ENCODE results near the gene CSMD2.

CSMD2 gene

GRCh38 chr1:33895396-33895795, 269.6 kb downstream of the CSMD2 start:
- DNase-seq = no peak

GRCh38 chr1:33893147-33893830, 271.7 kb downstream of the CSMD2 start:
- DNase-seq = no peak

GRCh38 chr1:33886496-33886895, 278.5 kb downstream of the CSMD2 start:
- DNase-seq = no peak

DNA sequence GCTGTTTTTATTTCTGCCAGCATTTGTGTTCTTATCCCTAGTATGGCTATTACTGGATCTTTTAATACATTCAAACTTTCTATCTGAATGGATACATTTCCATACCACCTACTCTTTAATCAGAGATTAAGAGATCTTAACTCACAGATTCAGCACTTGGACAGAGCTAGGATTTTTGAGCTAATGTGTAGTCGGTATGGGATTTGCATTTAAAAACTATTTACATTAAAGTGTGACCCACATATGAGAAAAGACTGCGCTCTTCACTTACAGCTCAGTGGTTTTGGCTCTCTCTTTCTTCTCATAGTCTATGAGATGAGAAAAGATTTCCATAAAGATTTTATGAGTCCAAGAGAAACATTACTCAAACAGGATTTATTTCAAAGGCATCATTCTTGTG, 284.7 kb downstream of the CSMD2 start:
- DNase-seq = no peak

- no peak for DNase-seq
These were observed 286.6 kb downstream of the CSMD2 start for GRCh38 chr1:33878392-33878791.

DNA sequence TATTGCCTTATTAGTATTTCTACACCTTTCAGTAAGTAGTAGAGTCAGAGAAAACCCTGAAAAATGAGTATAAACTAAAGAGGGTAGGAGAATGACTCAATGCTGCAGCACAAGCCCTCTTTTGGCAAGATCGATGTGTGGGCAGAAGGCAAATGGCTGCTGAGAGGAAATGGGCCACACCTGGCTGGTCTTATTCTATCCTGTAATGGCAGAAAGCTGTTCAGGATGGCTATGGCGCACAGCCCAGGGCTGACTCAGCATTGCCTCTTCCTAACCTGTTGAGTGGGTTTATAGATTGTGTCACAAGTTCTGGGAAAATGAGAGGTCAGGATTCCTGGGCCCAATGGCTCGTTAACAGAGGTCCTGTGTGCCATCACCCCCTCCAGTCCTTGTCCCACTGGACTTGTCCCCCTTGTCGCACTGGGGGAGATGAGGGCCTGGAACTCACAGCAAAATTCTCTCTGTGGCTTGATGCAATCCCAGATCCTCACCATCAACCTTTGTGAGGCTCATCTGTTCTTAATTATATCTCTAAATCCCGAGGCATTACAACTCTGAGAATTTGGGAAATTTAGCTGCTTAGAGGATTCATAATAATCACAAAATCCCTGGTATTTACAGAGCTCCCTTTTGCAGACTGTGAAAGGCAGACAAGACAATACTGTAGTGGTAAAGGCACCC, 287.9 kb downstream of the CSMD2 start:
- DNase-seq = no peak

- no peak for DNase-seq
These were observed 289.2 kb downstream of the CSMD2 start for GRCh38 chr1:33875862-33876261.

DNA sequence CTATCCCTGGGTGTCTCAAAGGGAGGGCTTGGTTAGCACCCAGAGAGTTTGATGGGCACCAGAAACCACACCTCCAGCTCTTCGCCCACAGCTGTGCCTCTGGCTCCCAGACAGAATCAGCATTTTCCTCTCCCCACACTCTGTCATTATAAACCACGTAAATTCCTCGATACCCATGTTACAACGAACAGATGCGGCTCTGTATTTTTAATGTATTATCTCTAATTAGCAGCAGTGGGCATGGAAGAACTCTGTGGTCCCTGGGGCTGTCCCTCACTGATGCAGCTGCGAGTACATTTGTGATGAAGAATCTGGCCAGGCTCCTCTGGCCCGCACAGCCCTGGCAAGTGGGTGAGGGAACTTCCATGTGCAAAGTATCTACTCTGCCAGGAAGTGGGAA, 290.4 kb downstream of the CSMD2 start:
- DNase-seq = no peak

DNA sequence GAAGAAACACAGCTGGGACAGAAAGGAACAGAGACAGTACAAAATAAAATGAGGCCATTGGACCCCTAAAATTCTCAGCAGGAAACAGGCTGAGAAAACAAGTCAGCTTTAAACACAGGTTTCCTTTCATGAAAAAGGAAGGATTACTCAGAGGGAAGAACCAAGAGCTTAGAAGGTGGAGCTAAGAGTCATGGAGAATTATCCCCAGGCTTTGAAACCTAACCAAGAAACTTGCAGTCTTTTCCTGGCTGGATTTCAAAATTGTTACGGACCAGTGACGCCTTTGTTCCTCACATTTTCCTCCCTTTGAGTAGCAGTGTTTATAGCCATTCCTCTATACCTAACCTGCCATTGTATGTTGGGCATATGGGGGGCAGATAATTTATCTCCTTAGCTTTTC, 292.3 kb downstream of the CSMD2 start:
- no peak for DNase-seq

GRCh38 chr1:33872275-33872674, 292.8 kb downstream of the CSMD2 start:
- DNase-seq = no peak

- DNase-seq = no peak
These were observed 297.3 kb downstream of the CSMD2 start for GRCh38 chr1:33867684-33868083.

DNA sequence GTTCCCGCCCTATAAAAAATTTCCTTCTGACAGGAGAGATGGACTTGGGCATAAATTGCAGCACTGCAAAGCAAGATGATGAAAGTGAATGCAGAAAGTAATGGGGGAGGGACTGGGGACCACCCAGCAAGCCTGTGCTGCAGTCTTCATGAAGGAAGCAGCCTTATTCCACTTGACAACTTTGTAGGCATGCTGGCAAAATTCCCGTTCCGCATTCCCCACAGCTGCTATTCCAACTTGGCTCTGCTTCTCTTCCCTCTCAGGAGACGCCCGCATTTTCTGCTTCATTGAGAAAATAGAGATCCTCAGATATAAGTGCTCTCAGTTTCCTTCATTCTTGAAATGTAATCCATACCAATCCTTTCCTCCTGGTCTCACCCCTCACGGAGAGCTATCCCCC, 298.7 kb downstream of the CSMD2 start:
- no peak for DNase-seq

DNA sequence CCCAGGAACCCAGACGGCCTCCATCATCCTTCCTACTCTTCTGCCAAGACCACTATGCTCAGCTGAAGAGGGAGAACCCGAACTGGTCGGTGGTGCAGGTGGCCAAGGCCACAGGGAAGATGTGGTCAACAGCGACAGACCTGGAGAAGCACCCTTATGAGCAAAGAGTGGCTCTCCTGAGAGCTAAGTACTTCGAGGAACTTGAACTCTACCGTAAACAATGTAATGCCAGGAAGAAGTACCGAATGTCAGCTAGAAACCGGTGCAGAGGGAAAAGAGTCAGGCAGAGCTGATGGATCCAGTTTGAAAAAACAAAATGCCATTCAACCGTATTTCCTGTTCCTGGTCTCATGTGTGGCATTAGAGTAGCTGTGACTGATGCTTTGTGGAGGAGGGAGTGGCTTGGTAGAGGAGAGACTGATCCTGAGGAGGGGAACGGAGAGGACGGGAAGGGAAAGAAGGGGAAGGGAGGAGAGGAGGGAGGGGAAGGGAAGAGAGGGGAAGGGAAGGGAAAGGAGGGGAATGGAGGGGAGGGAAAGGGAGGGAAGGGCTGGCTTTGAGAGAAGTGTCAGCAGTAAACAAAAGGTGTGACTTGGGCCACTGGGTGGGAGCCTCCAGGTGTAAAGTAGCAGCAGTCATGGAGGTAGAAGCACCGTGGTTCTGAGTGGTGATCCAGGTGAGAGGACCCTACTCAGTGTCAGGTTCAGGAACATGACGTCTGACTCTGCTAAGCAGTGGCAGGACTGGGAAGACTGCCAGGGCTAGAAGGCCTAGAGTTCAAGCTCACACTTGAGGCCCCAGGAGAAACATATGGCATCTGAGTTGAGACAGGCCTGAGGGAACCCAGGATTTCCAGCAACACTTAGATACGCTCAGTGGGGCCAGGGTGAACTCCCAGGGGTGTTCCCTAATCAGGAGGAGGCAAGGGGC, 300.3 kb downstream of the CSMD2 start:
- DNase-seq = no peak

DNA sequence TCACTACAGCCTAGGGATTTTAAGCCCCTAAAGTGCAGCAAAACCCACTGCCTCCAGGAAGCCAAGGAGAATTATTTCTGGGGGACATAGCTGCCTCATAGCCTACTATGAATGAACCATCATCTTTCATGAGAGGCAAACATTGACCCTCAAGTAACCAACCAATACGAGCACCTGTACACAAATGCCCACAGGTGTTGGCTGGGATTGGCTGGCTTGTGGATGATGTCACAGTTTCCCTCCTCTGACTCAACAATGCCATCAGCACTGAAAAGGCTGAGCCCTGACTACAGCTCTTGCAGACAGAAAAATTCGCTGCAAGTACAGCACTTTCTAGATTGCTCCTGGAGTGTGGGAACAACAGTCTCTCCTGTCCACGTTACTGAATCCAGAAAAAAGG, 301.3 kb downstream of the CSMD2 start, which contains the start of gene HMGB4:
Gene HMGB4, plus strand, starts transcription at position 301 of the 400 bp plus-strand sequence. CDS start 113 bp downstream, outside the sequence.
- no peak for DNase-seq

GRCh38 chr1:33860671-33861070, 304.4 kb downstream of the CSMD2 start:
- DNase-seq = no peak

- DNase-seq = no peak
These were observed 310.9 kb downstream of the CSMD2 start for GRCh38 chr1:33854091-33854490.

DNA sequence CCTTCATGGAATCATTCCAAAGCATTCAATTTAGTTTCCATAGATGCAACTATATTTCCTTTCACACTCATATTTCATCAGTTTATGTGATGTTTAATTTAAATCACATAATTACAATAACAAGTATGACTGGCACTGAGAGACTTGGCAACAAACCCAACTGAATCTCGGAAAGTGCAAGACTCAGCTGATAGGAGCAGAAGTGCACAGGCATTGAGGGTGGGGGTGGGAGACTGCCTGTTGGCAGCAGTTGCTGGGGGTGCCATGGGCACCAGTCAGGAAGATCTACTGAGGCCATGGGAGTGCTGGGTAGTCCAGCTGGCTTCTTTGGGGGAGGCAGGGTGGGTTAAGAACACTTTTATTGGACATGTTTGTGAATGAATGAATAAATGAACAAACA, 311.6 kb downstream of the CSMD2 start:
- no peak for DNase-seq

DNA sequence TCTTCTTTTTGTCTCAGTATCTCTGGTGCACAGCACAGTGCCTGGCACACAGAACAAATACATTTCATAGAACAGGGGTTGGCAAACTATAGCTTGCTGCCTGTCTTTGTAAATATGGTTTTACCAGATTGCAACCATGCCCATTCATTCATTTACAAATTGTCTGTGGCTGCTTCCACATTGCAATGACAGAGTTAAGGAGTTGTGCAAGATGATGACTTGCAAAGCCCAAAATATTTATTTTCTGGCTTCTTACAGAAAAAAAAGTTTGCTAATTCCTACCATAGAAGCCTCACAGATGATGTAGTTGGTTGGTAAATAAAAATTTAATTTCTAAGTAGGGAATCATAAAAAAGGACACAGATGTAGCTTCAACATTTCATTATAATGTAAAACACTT, 312.3 kb downstream of the CSMD2 start:
- DNase-seq = no peak

GRCh38 chr1:33850481-33850880, 314.5 kb downstream of the CSMD2 start:
- DNase-seq = no peak

DNA sequence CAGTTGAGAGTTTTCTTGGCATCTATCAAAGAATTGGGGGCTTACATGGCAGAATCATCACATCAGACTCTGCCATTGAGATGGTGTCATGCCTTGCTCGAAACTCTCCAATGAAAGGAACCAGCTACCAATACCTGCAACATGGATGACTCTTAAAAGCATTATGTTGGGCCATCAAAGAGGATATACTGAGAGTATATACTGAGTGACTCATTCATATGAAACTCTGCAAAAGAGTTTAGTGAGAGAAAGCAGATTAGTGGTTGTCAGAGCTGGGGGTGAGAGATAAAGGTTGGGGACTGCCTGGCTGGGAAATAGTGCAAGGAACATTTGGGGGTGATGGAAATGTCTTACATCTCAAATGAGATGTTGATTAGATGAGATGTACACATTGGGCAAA, 315.8 kb downstream of the CSMD2 start:
- no peak for DNase-seq

DNA sequence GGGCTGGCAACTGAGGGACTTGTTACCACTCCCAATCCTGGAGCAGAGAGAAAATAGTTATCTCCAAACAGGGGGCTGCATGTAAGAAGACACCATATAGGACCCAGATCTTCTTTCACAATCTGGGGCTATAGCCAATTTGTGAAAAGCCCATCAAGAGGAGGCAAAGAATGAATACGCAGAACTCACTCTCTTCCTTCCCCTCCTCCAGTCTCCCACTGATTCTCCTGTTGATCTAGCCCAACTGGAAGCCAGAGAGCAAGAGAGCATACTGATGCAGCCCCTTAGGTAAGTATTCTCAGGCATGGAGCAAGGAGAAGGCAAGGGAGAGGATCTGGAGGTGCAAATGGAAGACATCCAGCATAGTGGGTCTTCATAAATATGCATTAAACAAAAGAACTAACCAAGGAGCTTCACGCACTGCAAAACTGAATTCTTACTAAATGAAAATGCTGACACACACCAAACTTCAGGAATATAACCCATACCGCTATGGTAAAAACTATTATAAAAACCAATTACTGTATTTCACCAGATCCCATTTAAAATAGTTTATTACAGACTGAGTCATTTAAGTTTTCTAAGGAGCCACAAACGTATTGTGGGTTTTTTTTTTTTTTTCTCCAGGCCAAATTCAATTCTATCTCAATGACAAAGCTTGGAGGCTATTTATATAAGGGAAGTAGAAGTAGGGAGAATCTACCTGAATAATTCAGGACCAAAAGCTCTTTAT, 316.7 kb downstream of the CSMD2 start:
- no peak for DNase-seq

DNA sequence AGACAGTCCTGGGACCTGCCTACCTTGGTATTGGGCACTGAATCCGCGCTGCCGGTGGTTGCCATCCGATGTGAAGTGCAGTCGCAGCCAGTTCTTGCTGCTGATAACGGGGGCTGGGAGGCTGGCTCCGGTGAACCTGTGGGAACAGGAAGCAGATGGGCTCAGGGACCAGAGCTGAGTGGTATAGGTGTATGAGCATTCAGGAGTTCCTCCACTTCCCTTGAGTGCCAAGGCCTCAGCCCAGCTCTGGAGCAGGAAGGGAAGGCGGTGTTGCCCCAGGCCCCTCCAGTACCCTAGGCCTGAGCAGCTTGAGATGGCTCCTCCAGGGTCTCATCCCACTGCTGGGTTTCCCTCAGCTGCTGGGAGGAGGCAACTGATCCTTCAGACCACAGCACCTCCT, 318.2 kb downstream of the CSMD2 start:
- no peak for DNase-seq

DNA sequence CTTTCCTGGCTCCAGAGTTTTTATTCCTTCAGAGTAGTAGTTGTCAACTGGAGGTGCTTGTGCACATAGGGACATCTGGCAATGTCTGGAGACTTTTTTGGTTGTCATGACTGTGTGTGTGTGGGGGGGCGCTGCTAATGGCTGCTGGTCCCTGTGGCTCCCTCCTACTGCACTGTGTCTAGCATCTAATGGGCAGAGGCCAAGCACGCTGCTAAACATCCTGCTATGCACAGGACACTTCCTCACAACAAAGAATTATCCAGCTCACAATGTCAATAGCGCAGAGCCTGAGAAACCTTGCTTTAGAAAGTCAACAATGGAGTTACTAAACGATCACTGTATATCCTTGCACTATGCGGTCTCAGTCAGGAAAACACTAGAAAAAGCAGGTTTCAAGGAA, 320.9 kb downstream of the CSMD2 start:
- DNase-seq = no peak

Measured in OCI-M1 (cell line).